HT-29 (cell line): ENCODE results near the gene TAF10. TPM values are rescaled to one million over a fixed set of nuclear protein-coding genes. Genes with fewer than 3 reads are reported as not detected.

ENCODE experiments used
- DNase-seq: peaks from one replicate; pipeline ENCODE4 v3.0.0-alpha.2; 2015; ENCODE audit warnings: low spot score
- total RNA-seq: library from RNA; depleted of rRNA; stranded (reverse); fragments of >200 nt; shearing (Covaris generic); gene quantifications from 2 replicates; pipeline ENCODE4 v1.2.3, GENCODE V29; 2014

The TAF10 gene
- total RNA-seq, 1 experiment from 2014 or later: 189 TPM

DNA sequence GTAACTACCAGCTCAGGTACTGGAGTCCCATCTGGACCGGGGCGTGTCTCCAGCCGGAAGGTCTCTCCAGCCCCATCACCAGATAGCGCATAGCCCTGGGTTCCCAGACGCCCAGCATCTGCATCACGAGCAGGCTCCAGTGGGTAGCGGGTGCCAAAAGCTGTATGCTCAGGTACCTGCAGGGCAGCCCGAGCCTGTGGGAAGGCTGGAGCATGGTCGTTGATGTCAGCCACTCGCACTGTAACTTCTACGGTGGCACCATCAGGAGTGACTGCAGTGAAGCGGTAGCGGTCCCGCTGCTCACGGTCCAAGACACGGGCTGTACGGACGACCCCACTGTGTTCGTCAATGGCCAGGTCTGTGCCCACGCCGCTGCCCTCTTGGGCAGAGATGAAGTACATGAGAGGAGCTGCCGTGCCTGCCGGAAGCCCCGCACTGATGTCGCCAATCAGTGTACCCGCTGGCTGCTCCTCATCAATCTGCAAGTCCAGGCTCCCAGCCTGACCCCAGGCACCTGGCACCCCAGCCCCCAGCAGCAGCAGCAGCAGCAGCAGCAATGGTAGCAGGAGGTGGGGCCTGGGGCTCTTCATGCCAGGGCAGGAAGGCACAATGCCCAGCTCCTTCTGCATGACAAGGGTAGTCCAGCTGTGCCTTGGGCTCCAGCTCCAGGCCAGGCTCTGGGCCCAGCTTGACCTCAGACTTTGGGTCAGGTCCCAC, 29.1 kb upstream of the TAF10 start:
- no peak for DNase-seq

DNA sequence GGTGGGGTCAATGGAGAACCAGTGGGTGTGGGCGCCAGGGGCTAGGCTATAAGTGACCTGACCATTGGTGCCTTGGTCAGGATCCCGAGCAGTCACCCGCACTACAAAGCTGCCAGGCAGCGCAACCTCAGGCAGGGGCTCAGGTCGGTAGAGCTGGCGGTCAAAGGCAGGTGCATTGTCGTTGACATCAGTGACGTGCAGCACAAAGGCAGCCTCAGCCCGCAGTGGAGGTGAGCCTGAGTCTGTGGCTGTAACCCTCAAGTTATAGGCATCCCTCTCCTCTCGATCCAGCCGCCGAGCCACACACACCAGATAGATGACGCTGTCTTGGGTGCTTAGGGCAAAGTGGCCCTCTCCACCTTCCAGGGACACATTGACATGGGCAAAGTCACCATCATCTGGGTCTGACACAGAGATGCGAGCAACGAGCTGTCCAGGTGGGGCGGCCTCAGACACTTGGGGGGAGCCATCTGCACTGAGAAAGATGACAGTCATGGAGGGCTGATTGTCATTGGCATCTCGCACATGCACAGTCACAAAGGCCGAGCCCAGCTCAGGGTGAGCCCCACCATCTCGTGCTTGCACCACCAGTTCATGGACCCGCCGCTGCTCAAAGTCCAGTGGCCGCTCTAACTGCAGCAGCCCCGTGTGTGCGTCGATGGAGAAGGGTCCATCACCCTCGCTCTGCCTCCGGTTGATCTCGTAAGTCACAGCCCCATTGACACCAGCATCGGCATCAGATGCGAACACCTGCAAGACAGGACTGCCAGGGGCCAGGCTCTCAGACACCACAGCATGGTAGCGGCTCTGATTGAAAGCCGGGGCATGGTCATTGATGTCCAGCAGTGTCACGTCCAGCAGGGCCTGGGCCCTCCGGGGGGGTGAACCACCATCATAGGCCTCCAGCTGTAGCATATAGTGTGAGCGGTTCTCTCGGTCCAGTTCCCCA, 28.3 kb upstream of the TAF10 start:
- DNase-seq: no peak

DNA sequence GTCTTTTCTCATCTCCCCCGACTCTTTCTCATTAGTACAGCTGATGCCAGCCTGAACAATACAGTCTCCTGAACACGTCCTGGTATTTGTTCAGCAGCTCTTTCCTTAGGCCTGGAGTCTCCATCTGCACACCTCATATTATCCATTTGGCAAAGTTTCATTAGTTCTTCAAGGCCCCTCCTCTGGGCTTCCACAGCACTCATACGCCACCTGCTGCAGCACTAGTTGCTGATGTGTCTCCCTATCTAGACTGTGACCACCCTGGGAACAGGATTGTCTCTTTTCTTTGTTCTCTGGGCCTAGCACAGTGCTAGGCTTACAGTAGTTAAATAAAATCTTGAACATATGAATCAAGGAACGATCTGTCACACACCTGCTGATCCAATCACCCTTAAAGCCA, 26.4 kb upstream of the TAF10 start:
- DNase-seq: peak; percentile 7

DNA sequence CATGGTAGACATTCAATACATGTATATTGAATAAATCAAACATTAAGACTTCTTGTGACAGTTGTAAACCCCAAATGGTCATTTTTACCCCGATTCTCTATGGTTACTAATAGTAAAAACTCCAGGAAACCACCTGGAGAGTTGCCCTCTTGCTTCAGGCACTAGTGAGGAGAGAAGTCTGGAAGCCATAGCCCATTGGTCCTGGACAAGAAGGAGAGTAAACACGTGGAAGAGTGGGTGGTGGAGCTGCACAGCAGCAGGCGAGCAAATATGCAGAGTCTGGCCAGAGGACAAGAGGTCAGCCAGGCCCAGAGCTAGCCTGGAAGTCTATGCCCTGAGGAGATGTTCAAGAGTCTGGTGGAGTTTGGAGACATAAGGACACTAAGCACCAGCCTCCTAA, 25.9 kb upstream of the TAF10 start:
- DNase-seq: peak; percentile 31

DNA sequence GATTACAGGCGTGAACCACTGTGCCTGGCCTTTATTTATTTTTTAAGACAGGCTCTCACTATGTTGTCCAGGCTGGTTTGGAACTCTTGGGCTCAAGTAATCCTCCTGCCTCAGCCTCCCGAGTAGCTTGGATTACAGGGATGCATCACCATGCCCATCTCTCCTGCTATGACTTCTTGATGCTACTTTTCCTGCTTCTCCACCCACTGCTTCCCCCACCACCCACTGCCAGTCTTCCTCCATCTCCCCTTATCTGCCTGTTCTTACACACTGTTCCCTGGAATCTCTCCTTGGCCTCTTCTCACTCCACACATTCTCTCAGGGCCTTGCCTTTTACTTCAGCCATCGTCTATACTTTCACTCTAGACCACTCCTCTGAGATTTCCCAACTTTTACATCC, 24.5 kb upstream of the TAF10 start:
- DNase-seq: no peak

DNA sequence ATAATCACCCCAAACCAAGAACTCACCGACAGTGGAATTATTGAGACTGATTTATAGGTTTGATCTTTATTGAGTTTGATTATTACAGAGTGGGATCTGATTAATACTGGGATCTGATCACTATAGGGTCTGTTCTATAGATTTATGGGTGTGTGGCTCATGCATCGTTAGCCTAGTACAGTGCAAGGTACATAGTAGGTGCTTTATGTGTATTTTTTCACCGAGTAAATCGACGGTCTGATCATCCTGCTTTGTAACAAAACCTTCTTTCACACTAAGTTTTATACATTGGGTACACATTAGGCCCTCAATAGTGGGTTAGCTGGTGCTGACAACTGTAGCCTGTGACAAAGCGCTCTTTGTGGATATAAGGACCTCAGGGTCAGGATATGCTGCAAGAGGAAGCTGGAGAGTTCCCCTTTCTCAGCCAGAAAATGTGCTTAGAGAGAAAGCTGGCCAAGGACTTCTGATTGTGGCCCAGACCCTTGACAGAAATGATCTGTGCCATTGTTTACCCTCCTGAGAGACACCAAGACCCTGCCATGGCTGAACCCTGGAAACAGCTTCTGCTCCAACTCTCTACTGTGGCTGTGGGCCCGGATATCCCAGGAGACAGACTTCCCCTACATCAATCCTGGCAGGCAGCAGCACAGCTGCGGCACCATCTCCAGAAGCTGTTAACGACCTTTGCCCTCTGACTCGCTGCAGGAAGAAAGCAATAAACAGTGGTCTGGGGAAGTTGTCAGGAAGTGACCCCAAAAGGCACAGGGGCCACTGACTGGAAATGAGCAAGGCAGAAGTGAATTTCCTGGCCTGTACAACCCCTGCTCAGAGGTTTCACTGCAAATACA, 23.3 kb upstream of the TAF10 start:
- DNase-seq: peak; percentile 41

DNA sequence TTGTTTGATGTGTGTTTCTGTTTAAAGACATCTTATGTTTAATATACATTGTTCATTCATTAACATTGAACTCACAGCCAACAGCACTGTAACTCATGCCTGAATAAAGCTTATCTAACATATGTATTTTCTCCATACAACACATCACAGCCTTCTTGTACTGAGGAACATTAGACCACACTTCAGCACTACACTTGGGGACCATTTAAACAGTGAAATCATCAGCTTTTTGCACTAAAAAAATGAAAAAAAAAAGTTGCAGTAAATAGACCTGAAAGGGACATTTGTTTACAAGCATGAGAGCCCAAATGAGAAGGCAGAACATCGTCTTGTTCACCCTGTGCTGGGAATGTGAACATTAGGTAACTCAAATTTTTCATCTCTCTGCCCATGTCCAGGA, 22.5 kb upstream of the TAF10 start:
- no peak for DNase-seq

DNA sequence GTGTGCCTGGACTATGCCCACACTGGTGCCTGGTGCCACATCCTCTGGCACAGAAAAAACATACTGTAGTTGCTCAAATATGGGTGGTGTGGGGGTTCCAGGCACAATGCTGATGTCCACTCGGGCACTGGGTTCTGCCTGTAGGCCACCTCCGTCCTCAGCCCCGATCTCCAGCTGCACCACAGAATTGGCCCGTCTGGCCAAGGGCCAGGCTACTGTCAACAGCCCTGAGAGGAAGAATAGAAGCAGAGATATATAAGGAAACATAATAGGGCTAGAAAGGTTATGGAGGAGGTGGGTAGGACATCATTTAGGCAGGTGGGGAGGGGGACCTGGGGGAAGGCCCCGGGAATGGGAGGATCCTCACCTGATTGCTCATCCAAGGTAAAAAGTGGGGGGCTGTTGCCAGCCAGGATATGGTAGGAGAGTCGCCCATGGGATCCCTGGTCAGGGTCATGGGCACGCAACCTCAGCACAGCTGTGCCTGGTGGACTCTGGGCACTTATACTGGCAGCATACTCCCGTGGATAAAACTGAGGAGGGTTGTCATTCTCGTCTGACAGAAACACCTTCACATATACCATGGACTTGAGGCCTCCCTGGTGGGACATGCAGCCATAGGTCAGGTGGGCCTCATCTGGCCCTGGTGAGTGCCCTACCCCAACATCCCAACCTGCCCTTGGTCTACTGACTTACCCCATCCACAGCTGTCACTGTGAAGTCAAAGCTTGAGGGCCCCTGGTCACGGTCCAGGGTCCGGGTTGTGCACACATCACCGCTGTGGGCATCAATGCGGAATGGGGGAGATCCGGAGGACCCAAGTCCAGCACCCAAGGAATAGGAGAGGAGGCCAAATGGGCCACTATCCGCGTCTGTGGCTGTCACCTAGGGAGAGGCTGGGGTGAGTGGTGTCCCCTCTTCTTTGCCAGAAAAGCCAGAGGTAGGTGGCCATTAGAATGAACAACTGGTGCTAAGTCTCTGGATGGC, 21.7 kb upstream of the TAF10 start:
- no peak for DNase-seq

DNA sequence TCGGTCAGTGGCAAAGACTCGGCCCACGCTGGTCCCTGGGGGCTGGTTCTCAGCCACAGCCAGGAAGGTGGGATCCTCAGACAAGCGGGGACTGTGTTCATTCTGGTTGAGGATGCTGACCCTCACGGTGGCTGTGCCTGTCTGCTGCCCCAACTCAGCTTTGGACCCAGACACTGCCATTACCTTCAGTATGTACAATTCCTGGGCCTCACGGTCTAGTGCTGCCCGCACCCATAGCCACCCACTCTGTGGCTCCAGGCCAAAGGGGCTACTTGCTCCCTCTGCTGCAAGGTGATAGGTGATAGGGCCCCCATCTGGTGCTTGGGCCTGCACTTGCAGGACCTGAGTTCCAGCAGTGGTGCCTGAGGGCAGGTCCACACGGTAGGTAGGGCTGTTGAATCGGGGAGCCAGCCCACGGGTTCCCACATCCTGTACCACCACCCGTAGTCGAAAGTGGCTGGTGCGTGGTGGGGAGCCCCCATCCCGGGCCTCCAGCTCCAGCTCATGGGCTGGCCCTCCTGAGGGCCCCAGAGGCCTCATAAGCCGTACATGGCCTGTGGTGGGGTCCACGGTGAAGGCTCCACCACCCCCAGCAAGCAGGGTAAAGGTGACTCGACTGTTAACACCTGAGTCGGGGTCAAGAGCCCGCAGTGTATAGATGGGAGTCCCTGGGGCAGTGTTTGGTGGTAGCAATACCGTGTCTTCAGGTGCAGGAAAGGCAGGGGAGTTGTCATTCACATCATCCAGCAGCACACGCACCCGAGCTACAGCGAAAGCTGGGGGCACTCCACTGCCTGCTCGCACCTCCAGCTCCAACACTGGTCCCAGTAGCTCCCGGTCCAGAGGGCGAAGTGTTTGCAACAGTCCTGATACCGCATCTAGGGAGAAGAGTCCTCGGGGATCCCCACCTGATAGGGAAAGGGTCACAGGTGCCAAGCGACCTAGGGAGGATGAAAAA, 20.4 kb upstream of the TAF10 start:
- no peak for DNase-seq

DNA sequence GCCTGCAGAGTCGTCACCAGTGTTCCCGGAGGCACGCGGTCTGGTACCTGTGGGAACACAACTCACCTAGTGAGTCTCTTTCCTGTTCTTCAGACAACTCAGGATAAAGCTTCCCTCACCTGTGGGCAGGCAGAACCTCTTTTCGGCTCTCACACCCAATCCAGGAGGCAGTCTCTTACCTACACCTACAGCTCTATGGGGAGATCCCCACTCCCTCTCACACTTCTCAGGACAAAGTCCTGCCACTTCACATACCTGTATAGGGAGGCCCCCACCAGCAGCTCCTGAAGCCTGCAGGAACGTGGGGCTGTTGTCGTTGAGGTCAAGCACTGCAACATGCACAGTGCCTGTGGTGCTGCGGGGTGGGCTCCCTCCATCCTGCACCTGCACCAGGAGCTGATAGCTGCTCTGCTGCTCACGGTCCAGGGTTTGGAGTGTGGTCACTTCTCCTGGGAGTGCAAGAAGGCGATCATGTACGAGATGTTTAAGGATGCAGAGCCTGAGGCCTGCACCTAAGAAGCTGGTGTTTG, 19.4 kb upstream of the TAF10 start:
- no peak for DNase-seq

DNA sequence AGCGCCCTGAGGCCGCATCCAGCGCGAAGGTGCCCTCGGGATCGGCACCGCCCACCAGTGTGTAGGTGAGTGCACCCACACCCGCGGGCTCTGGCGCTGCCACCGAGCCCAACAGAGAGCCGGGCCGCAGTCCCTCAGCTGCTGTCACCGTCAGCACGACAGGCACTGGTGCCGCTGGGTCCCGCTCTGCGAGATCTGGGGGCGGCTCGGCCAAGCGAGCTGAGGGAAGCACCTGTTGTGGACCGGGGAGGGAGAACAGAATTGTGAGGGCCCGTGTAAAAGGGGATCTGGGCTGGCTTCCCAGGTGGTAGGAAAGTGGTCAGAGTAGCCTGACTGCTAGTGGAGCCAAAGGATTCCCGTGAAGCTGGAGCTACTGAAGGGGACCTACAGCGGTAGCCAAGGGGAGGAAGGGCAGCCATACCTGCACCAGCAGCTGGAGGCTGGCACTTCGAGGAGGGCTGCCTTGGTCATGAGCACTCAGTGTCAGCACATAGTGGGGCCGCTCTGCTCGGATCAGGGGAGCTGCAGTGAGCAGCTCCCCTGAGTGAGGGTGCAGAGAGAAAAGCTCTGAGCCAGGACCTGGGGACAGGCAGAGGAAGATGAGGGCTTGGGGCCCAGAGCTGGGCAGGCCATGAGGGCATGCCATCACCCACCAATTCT, 18.7 kb upstream of the TAF10 start:
- no peak for DNase-seq

DNA sequence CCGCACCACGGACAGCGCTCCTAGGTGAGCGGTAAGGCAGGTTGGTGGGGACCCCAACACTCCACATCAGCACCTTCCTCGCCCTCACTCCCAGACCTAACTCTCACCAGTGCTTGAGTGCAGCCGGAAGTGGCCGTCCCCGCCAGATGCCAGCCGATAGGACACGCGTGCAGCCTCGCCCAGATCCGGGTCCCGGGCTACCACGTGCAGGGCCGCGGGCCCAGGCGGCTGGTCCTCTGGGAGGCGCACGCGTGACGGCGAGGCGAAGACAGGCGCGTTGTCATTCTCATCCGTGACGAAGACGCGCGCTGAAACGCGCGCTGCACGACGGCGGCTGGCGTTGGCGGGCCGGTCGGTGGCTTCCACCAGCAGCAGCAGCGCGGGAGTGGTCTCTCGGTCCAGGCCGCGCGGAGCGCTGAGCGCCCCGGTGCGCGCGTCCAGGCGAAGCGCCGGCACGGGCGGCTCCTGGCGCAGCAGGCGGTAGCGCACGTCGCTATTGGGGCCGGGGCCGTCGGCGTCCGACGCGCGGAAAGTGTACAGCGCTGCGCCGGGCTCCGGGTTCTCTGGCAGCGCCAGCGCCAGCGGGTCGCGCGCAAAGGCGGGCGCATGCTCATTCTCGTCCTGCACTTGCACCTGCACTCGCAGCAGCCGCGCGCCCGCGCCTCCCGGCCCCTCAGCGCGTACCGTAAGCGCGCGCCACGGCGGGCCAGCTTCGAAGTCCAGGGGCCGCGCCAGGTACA, 18.0 kb upstream of the TAF10 start:
- no peak for DNase-seq

DNA sequence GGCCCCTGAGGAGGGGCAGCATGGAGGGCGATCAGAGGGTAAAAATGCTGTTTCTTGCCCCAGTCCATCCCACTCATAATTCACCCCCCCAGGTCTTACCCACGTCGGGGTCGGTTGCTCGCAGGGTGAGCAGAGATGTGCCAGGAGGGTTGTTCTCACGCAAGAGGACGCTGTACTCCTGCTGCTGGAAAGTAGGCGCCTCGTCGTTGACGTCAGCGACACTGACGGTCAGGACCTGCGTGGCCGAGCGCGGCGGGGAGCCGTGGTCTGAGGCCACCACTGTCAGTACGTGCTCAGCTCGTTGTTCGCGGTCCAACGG, 17.5 kb upstream of the TAF10 start:
- no peak for DNase-seq

DNA sequence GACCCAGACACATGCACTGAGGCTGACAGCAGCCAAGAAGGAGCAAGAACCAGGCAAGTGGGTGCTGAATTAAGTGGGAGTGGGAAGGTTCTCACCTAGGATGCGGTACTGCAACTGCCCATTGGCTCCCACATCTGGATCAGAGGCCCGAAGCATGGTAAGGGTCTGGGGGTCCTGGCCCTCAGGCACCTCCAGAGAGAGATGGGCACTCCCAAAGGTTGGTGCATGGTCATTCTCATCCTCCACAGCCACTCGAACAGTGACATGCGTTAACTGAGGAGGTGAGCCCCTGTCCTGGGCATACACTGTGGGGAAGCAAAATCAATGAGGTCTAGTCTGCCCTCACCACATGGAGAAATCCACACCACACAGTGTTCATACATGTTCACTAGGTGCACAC, 16.5 kb upstream of the TAF10 start:
- no peak for DNase-seq

DNA sequence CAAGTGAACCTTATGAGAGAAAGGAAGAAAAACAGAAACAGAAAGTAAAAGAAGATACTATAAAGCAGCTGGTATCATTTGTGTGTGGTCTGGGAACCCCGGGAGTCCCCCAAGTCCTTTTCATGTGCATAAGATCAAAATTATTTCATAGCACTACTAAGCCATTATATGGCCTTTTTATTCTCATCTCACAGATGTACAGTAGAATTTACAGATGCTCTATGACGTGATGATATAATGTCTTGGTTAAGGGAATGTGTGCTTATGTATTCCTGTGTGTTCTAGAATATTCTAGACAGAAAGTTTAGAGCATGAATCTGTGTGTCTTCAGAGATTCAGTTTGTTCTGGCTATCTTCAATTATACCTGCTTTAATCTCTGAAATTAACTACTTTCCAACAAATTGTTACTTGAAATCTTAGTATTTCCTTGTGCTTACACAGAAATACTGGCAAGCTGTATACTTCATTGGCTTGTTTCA, 15.8 kb upstream of the TAF10 start:
- DNase-seq: no peak

DNA sequence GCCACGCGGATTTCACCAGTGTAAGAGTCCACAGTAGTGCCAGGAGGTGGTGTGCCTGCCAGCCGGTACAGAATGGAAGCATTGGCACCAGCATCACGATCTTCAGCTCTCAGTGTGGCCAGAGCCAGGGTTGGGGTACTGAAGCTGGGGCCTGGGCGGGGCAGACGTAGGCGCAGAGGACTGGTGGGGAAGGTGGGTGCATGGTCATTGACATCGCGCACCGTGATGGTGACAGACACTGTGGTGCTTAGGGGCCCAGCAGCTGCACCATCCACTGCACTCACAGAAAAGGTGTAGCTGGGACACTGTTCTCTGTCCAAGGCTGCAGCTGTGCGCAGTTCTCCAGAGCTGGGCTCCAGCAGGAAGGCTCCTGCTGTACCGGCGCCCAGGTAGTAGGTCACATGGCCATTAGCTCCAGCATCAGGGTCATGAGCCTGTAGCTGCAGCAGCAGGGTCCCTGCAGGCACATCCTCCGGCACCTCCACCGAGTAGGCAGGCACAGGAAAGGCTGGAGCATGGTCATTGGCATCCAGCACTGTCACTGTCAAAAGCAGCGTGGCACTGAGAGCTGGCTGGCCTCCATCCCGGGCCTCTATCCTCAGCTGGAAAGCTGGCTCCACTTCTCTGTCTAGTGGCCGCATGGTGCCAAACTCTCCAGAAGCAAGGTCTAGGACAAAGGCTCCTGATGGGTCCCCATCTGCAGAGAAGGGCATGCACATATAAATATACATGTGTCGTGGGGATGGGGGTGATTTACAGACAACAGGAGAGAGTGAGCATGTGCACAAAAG, 15.2 kb upstream of the TAF10 start:
- DNase-seq: no peak

DNA sequence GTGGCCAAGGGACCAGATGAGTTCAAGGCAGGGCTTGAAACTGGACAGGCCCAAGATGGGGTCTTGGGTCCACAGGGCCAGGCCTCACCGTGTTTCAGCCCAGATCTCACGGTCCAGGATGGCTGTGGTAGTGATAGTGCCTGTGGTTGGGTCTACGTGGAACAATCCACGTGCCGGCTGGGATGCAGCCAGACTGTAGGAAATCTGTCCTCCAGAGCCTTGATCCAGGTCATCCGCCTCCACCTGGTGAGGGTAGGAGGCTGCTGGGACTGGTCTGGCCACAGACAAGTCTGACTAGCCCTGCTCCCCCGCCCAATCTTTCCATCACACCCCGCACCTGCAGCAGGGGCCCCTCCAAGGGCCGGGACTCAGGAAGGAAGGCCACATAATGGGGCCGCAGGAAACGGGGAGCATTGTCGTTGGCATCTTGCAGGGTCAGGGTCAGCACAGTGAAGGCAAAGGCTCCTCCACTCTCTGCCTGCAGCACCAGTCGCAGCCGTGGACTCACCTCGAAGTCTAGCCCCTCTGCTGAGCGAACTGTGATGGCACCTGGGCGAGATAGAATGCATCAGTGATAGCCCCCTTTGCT, 13.9 kb upstream of the TAF10 start:
- no peak for DNase-seq
